NCI-H187 treated with DMSO at 0.1 percent for 48 hours (cell line): ENCODE data around the gene SCAMP5.
A peak's percentile ranks its signal among the peaks of the same experiment; 100 is the strongest.

ENCODE experiments used
- DNase-seq: peaks from one replicate; lab custom pipeline; 2025; lab: John Stamatoyannopoulos, UW

SCAMP5 gene

GRCh38 chr15:74977599-74977998, 17.8 kb upstream of the SCAMP5 start:
- DNase-seq, result no peak

GRCh38 chr15:74978077-74978476, 17.3 kb upstream of the SCAMP5 start:
- DNase-seq, result no peak

- DNase-seq, result peak; percentile 76
Measured at GRCh38 chr15:74978503-74978902, 16.9 kb upstream of the SCAMP5 start.

GRCh38 chr15:74982183-74982582, 13.2 kb upstream of the SCAMP5 start:
- DNase-seq, result no peak

- DNase-seq, result no peak
Measured at GRCh38 chr15:74983725-74984231, 11.6 kb upstream of the SCAMP5 start.

GRCh38 chr15:74988007-74988800, 7.2 kb upstream of the SCAMP5 start:
- no peak for DNase-seq

- DNase-seq, result no peak
Measured at GRCh38 chr15:74989527-74989926, 5.8 kb upstream of the SCAMP5 start.

- DNase-seq, result no peak
Measured at GRCh38 chr15:74992619-74993018, 2.7 kb upstream of the SCAMP5 start.

GRCh38 chr15:74994236-74994635, 1.1 kb upstream of the SCAMP5 start:
- DNase-seq, result no peak

- no peak for DNase-seq
Measured at GRCh38 chr15:74994685-74995084, 678 bp upstream of the SCAMP5 start.

GRCh38 chr15:74995779-74996765, 709 bp downstream of the SCAMP5 start:
- no peak for DNase-seq

GRCh38 chr15:74997141-74997540, 1.8 kb downstream of the SCAMP5 start:
- DNase-seq, result no peak

- DNase-seq, result no peak
Measured at GRCh38 chr15:74997543-74997942, 2.2 kb downstream of the SCAMP5 start.

- DNase-seq, result no peak
Measured at GRCh38 chr15:75001310-75001709, 5.9 kb downstream of the SCAMP5 start.

GRCh38 chr15:75002398-75002797, 7.0 kb downstream of the SCAMP5 start:
- DNase-seq, result no peak

GRCh38 chr15:75007216-75007615, 11.9 kb downstream of the SCAMP5 start:
- no peak for DNase-seq

GRCh38 chr15:75008221-75008625, 12.9 kb downstream of the SCAMP5 start:
- no peak for DNase-seq

- DNase-seq, result no peak
Measured at GRCh38 chr15:75008629-75009326, 13.4 kb downstream of the SCAMP5 start.

GRCh38 chr15:75016431-75016830, 21.1 kb downstream of the SCAMP5 start:
- no peak for DNase-seq

- DNase-seq, result no peak
Measured at GRCh38 chr15:75019916-75020315, 24.6 kb downstream of the SCAMP5 start.

GRCh38 chr15:75021341-75021740, 26.0 kb downstream of the SCAMP5 start:
- DNase-seq, result no peak

- no peak for DNase-seq
Measured at GRCh38 chr15:75022783-75023180, 27.4 kb downstream of the SCAMP5 start.
